ENCODE data around the gene EFCAB11.

GRCh38 chr14:89807151-89807550, 147.4 kb downstream of the EFCAB11 start:
- TF ChIP-seq POLR2A (IDR thresholded peaks at IDR 0.05; ENCODE audit: low read length) (no peak), GATA1 (IDR thresholded peaks at IDR 0.05; ENCODE audit: low read depth, low read length) (no peak)

All from erythroblast (primary cell).